Measurements from ENCODE around the gene SOCS1. TPM values are rescaled to one million over a fixed set of nuclear protein-coding genes. Genes with fewer than 3 reads are reported as not detected.

SOCS1 gene
- total and polyA plus RNA-seq, 8 donors: 11.8 to 27.4 (median 21.1) TPM

DNA sequence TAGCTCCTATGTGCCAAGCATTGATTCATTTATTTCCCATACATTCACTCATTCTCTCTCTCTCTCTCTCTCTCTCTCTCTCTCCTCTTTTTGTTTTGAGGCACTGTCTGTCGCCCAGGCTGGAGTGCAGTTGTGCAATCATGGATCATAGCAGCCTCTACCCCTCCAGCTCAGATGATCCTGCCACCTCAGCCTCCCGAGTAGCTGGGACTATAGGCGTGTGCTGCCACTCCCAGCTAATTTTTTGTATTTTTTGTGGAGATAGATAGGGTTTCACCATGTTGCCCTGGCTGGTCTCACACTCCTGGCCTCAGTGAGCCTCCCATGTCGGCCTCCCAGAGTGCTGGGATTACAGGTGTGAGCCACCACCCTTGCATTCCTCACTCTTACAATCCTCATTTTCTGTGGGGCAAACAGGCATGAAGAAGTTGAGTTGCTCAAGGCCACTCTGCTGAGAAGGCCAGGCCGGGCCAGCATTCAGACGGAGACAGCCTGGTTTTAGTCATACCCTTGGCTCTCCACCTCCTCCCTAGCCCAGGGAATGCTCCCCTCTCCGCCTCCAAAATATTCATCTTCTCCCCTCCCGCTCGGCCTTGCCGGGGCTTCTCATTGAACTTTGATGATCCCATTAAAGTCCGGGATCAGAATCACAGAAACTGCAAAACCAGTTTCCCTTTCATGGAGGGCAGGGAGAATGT lies 21.0 kb upstream of the SOCS1 start:
- ATAC-seq: no peak
- no peaks in the 10 kb centered on the region for H3K9me3 ChIP-seq
- H3K27ac ChIP-seq: no peak overlapping the region
- no peak overlapping the region for H3K4me3 ChIP-seq
- no peak for DNase-seq
- TF ChIP-seq, protein P1, sequence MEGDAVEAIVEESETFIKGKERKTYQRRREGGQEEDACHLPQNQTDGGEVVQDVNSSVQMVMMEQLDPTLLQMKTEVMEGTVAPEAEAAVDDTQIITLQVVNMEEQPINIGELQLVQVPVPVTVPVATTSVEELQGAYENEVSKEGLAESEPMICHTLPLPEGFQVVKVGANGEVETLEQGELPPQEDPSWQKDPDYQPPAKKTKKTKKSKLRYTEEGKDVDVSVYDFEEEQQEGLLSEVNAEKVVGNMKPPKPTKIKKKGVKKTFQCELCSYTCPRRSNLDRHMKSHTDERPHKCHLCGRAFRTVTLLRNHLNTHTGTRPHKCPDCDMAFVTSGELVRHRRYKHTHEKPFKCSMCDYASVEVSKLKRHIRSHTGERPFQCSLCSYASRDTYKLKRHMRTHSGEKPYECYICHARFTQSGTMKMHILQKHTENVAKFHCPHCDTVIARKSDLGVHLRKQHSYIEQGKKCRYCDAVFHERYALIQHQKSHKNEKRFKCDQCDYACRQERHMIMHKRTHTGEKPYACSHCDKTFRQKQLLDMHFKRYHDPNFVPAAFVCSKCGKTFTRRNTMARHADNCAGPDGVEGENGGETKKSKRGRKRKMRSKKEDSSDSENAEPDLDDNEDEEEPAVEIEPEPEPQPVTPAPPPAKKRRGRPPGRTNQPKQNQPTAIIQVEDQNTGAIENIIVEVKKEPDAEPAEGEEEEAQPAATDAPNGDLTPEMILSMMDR (IDR thresholded peaks at IDR 0.05): no peak
- intact Hi-C loops (cut with DNase I): no loop called here
- H3K36me3 ChIP-seq: no peaks in the 10 kb centered on the region
- peaks cover 0 to 4% of the 10 kb centered on the region in 2 donors for H3K4me1 ChIP-seq
- H3K27me3 ChIP-seq: no peaks in the 10 kb centered on the region

DNA sequence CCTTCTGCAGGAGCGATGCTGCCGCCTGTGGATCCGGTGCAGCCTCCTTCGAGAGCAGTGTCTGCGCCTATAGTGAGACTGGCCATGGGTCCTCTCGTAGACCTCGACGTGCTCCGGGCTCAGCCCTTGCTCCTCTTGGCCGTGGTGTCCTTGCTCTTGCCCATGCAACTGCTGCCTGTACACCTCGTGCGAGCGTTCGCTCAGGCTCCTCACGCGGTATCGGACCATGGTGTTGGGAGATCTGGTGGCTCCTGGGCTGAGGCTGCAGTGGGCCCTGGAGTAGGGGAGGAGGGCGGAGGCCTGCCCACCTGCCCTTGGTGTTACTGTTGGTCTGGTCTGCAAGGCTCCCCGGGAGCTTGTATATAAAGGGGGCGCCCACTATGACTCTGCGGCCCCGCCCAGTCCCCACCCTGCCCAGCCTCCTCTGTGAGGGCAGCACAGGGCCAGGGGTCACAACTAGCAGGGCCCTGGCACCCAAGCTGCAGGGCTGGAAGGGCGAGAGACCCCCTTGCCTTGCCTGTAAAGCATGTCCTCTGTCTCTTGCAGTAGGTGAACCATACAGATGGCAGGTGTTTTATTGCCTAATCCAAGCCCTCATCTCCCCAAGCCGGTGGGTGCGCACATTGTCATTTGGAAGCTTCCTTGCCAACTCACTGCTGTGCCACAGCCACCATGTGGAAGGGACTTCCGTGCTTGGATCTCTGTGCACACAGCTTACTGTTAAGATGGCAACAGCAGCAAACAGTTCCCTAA lies 20.3 kb upstream of the SOCS1 start, which contains the start of gene PRM2:
PRM2 (minus strand) TSS at position 338 of the 753 bp plus-strand sequence; CDS start at position 228, 110 bp downstream.
- H3K27ac ChIP-seq: no peak within 1 kb of the TSS
- H3K4me3 ChIP-seq: no peak within 1 kb of the TSS
- no peaks in the 10 kb centered on the region for H3K9me3 ChIP-seq
- DNase-seq: no peak
- ATAC-seq: no peak
- no peaks in the 10 kb centered on the region for H3K36me3 ChIP-seq
- no peaks in the 10 kb centered on the region for H3K27me3 ChIP-seq
- TF ChIP-seq, protein P1 (IDR thresholded peaks at IDR 0.05): no peak
- intact Hi-C loops (cut with DNase I): no loop called here
- peaks cover 0 to 4% of the 10 kb centered on the region in 2 donors for H3K4me1 ChIP-seq

DNA sequence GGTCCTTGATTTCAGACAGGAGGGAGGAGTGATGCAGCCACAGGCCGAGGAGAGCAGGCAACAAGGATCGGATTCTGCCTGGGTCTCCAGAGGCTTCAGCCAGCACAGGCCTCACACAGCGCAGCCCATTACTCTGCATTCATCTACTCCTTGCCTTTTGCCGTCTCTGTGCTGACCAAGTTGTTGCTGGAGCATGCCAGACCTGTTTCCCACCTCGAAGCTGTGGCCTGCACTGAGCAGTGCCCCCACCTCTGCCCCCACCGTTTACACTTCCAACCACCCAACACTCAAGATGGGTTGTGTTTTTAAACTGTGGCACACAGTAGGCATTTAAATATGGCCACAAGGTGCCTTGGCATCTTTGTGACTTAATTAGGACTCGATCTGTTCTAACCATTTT lies 19.0 kb upstream of the SOCS1 start:
- no peaks in the 10 kb centered on the region for H3K9me3 ChIP-seq
- intact Hi-C loops (cut with DNase I): no loop called here
- no peaks in the 10 kb centered on the region for H3K27me3 ChIP-seq
- H3K4me3 ChIP-seq: no peak overlapping the region
- DNase-seq: no peak
- H3K27ac ChIP-seq: no peak overlapping the region
- TF ChIP-seq, protein P1 (IDR thresholded peaks at IDR 0.05): no peak
- H3K4me1 ChIP-seq: peaks cover 0 to 4% of the 10 kb centered on the region in 2 donors
- ATAC-seq: no peak
- no peaks in the 10 kb centered on the region for H3K36me3 ChIP-seq

- TF ChIP-seq, protein P1 (IDR thresholded peaks at IDR 0.05): no peak
- Histone ChIP-seq H3K27ac (no peak overlapping the region), H3K4me1 (no peaks in the 10 kb centered on the region), H3K27me3 (no peaks in the 10 kb centered on the region), H3K4me3 (no peak overlapping the region), H3K36me3 (no peaks in the 10 kb centered on the region), H3K9me3 (no peaks in the 10 kb centered on the region)
- intact Hi-C loops (cut with DNase I): no loop called here
- DNase-seq (no peak), ATAC-seq (no peak)
These were observed 17.8 kb upstream of the SOCS1 start for GRCh38 chr16:11273721-11274324.

All from left lung (tissue), 10 donors.